Measurements from ENCODE around the gene ADCY5. TPM values are rescaled to one million over a fixed set of nuclear protein-coding genes. Genes with fewer than 3 reads are reported as not detected.

ADCY5 gene
- total RNA-seq, 1 experiment from 2014 or later = 1.4 TPM

- H3K9me3 ChIP-seq (ENCODE audit: control insufficient read depth, insufficient read depth, low read depth, low read length) = no peaks in the 10 kb centered on the region
- ChIA-PET CTCF (no interaction called here), POLR2A (no interaction called here)
- no TSS peak for BruUV-seq (replicated peaks)
- in situ Hi-C loops (cut with HindIII; ENCODE audit: low pct_unique_long_range_greater_than_20kb, low sequenced_read_pairs) = no loop called here
- DNase-seq (ENCODE audit: low read depth, low spot score) (no peak), ATAC-seq (no peak)
- TF ChIP-seq SIN3A (IDR thresholded peaks at IDR 0.05; ENCODE audit: borderline replicate concordance, insufficient read depth, low read depth, low read length) = no peak
- no peak for TF ChIP-seq TCF7L2 (IDR thresholded peaks at IDR 0.05; ENCODE audit: low read depth, low read length)
- TF ChIP-seq POLR2AphosphoS5 (IDR thresholded peaks at IDR 0.05; ENCODE audit: low read depth, low read length) = no peak
- TF ChIP-seq REST (IDR thresholded peaks at IDR 0.05; ENCODE audit: insufficient read depth in 1 of 2, low read depth in 2 of 2, low read length in 1 of 2) = no peak
- TF ChIP-seq CTCF (IDR thresholded peaks at IDR 0.05) = no peak
- no peaks in the 10 kb centered on the region for H3K36me3 ChIP-seq (ENCODE audit: control insufficient read depth, insufficient read depth, low read length)
- H3K27ac ChIP-seq (ENCODE audit: low read length) = no peak overlapping the region
- intact Hi-C loops (cut with micrococcal nuclease; ENCODE audit: unreplicated experiment) = no loop called here
- no peak overlapping the region for H3K4me3 ChIP-seq (ENCODE audit: low read depth in 2 of 2, low read length in 2 of 2)
- no peaks in the 10 kb centered on the region for H3K27me3 ChIP-seq (ENCODE audit: control insufficient read depth, insufficient read depth, low read length)
- no peaks in the 10 kb centered on the region for H3K4me1 ChIP-seq (ENCODE audit: control insufficient read depth, insufficient read depth, low read length)
Measured at GRCh38 chr3:123349201-123349535, 99.7 kb downstream of the ADCY5 start.

GRCh38 chr3:123348471-123349200 lies 100.3 kb downstream of the ADCY5 start:
- DNase-seq (ENCODE audit: low read depth, low spot score) (no peak), ATAC-seq (no peak)
- ChIA-PET POLR2A (no interaction called here), CTCF (no interaction called here)
- H3K27me3 ChIP-seq (ENCODE audit: control insufficient read depth, insufficient read depth, low read length) = no peaks in the 10 kb centered on the region
- in situ Hi-C loops (cut with HindIII; ENCODE audit: low pct_unique_long_range_greater_than_20kb, low sequenced_read_pairs) (no loop called here), intact Hi-C loops (cut with micrococcal nuclease; ENCODE audit: unreplicated experiment) (no loop called here)
- no TSS peak for BruUV-seq (replicated peaks)
- H3K36me3 ChIP-seq (ENCODE audit: control insufficient read depth, insufficient read depth, low read length) = no peaks in the 10 kb centered on the region
- no peaks in the 10 kb centered on the region for H3K4me1 ChIP-seq (ENCODE audit: control insufficient read depth, insufficient read depth, low read length)
- H3K27ac ChIP-seq (ENCODE audit: low read length) = no peak overlapping the region
- no peak overlapping the region for H3K4me3 ChIP-seq (ENCODE audit: low read depth in 2 of 2, low read length in 2 of 2)
- no peak for TF ChIP-seq CTCF (IDR thresholded peaks at IDR 0.05)
- TF ChIP-seq TCF7L2 (IDR thresholded peaks at IDR 0.05; ENCODE audit: low read depth, low read length) = no peak
- TF ChIP-seq SIN3A (IDR thresholded peaks at IDR 0.05; ENCODE audit: borderline replicate concordance, insufficient read depth, low read depth, low read length) = no peak
- TF ChIP-seq REST (IDR thresholded peaks at IDR 0.05; ENCODE audit: insufficient read depth in 1 of 2, low read depth in 2 of 2, low read length in 1 of 2) = no peak
- no peak for TF ChIP-seq POLR2AphosphoS5 (IDR thresholded peaks at IDR 0.05; ENCODE audit: low read depth, low read length)
- H3K9me3 ChIP-seq (ENCODE audit: control insufficient read depth, insufficient read depth, low read depth, low read length) = no peaks in the 10 kb centered on the region

All from Panc1 (cell line).